MM.1S (cell line): ENCODE data around the gene PKMYT1.
"Not testable (repeated sequence)": the region's sequence is repeated elsewhere in the genome, so short reads cannot be mapped to it uniquely, and the experiment has no call there.

Source experiments
- DNase-seq: peaks from one replicate; pipeline ENCODE4 v3.0.0-alpha.2; 2015
- H2AFZ ChIP-seq: fragments of 300-600 bp; sonication (generic); 2 replicates; pipeline ENCODE4 v1.6.0; 2016; ENCODE audit warnings: antibody characterized with exemption, low read length
- H3F3A ChIP-seq: fragments of 300-600 bp; sonication (generic); 2 replicates; pipeline ENCODE4 v1.6.1; 2016; ENCODE audit warnings: mild to moderate bottlenecking, antibody characterized with exemption, low read length, moderate library complexity, mixed read lengths; ENCODE audit not compliant: insufficient read depth
- H3K27ac ChIP-seq: fragments of 300-600 bp; sonication (generic); 2 replicates; pipeline ENCODE4 v1.5.1; 2016; ENCODE audit warnings: mild to moderate bottlenecking, low read length
- H3K27me3 ChIP-seq: fragments of 300-600 bp; sonication (generic); replicated peaks from 2 replicates; pipeline ENCODE4 v1.6.0; 2016; ENCODE audit warnings: low read length; ENCODE audit not compliant: insufficient read depth
- H3K36me3 ChIP-seq: fragments of 300-600 bp; sonication (generic); replicated peaks from 2 replicates; pipeline ENCODE4 v1.6.1; 2016; ENCODE audit warnings: mild to moderate bottlenecking, low read length, mixed read lengths; ENCODE audit not compliant: insufficient read depth
- H3K4me1 ChIP-seq: fragments of 300-600 bp; sonication (generic); 2 replicates; pipeline ENCODE4 v1.6.1; 2016; ENCODE audit warnings: low read length, mixed read lengths
- H3K4me2 ChIP-seq: fragments of 300-600 bp; sonication (generic); 2 replicates; pipeline ENCODE4 v1.6.0; 2016; ENCODE audit warnings: low read depth, low read length
- H3K4me3 ChIP-seq: fragments of 300-600 bp; sonication (generic); 2 replicates; pipeline ENCODE4 v1.5.1; 2016; ENCODE audit warnings: low read length, mixed read lengths
- H3K79me2 ChIP-seq: fragments of 300-600 bp; sonication (generic); 2 replicates; pipeline ENCODE4 v1.6.1; 2016; ENCODE audit warnings: mixed run types, low read length, mixed read lengths
- H3K9ac ChIP-seq: fragments of 300-600 bp; sonication (generic); 2 replicates; pipeline ENCODE4 v1.6.1; 2016; ENCODE audit warnings: low read length, mixed read lengths
- H3K9me2 ChIP-seq: fragments of 300-600 bp; sonication (generic); replicated peaks from 2 replicates; pipeline ENCODE4 v1.6.1; 2016; ENCODE audit warnings: mild to moderate bottlenecking, low read length, mixed read lengths; ENCODE audit not compliant: insufficient read depth
- H3K9me3 ChIP-seq: fragments of 300-600 bp; sonication (generic); replicated peaks from 2 replicates; pipeline ENCODE4 v1.6.1; 2016; ENCODE audit warnings: mild to moderate bottlenecking, low read length, mixed read lengths; ENCODE audit not compliant: insufficient read depth
- H4K20me1 ChIP-seq: fragments of 300-600 bp; sonication (generic); 2 replicates; pipeline ENCODE4 v1.6.1; 2016; ENCODE audit warnings: mild to moderate bottlenecking, low read length, moderate library complexity, mixed read lengths; ENCODE audit not compliant: insufficient read depth
- EZH2 ChIP-seq: fragments of 300-600 bp; sonication (generic); optimal IDR thresholded peaks from 2 replicates; pipeline ENCODE3; 2017; ENCODE audit warnings: low read depth, mild to moderate bottlenecking, antibody characterized with exemption, low read length, mixed read lengths
- EZH2phosphoT487 ChIP-seq: fragments of 300-600 bp; sonication (generic); IDR thresholded peaks from 2 replicates; pipeline ENCODE4 v1.6.1; 2018; ENCODE audit warnings: antibody characterized with exemption, low read length
- TF ChIP-seq, protein P1 (sequence below): fragments of 300-600 bp; sonication (generic); IDR thresholded peaks from 2 replicates; pipeline ENCODE4 v1.5.1; 2016; ENCODE audit warnings: antibody characterized with exemption, low read length, mixed read lengths

PKMYT1 gene

DNA sequence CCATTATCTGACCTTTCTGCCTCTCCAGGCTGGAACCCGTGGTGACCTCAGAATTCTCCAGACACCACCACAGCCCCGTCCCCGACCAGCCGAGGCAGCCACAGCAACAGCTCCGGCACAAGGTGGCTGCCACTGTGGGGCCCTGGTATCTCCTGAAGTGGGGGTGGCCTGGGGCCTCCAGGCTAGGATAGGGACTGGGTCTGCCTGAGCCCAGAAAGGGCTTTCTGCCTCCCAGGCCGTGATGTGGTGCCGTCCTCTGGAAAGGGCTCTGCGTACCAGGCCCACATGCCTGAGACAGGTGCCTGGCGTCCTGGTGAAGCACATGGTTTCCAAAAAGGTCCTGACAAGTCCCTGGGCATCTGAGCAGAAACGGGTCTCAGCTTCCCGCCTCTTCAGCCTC lies 51.5 kb downstream of the PKMYT1 start:
- Histone ChIP-seq H3K36me3 (no peaks in the 10 kb centered on the region), H3F3A (peaks cover 4% of the 10 kb centered on the region; the same call in 1 of the 2 replicates), H3K27ac (no peak overlapping the region), H3K27me3 (no peaks in the 10 kb centered on the region), H3K79me2 (peaks cover 10% of the 10 kb centered on the region; the same call in 1 of the 2 replicates), H3K4me1 (peaks cover 10% of the 10 kb centered on the region; the same call in 1 of the 2 replicates), H3K4me3 (no peak overlapping the region), H3K9me3 (no peaks in the 10 kb centered on the region), H4K20me1 (no peaks in the 10 kb centered on the region), H3K9ac (no peak overlapping the region), H3K9me2 (no peaks in the 10 kb centered on the region), H3K4me2 (no peak overlapping the region), H2AFZ (no peak overlapping the region)
- no peak for TF ChIP-seq EZH2phosphoT487
- TF ChIP-seq EZH2 = no peak
- TF ChIP-seq, protein P1, sequence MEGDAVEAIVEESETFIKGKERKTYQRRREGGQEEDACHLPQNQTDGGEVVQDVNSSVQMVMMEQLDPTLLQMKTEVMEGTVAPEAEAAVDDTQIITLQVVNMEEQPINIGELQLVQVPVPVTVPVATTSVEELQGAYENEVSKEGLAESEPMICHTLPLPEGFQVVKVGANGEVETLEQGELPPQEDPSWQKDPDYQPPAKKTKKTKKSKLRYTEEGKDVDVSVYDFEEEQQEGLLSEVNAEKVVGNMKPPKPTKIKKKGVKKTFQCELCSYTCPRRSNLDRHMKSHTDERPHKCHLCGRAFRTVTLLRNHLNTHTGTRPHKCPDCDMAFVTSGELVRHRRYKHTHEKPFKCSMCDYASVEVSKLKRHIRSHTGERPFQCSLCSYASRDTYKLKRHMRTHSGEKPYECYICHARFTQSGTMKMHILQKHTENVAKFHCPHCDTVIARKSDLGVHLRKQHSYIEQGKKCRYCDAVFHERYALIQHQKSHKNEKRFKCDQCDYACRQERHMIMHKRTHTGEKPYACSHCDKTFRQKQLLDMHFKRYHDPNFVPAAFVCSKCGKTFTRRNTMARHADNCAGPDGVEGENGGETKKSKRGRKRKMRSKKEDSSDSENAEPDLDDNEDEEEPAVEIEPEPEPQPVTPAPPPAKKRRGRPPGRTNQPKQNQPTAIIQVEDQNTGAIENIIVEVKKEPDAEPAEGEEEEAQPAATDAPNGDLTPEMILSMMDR = no peak
- DNase-seq = no peak

DNA sequence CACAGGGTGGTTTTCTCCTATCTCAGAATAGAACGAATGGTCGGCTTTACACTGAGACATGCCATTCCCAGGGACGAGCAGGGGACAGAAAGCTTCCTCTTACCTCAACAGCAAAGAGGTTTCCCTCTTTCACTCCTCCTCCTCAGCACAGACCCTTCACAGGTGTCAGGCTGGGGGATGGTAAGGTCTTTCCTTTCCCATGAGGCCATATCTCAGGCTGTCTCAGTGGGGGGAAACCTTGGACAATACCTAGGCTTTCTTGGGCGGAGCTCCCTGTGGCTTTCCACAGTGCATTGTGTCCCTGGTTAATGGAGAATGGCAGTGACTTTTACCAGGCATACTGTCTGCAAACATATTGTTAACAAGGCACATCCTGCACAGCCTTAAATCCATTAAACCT lies 52.1 kb downstream of the PKMYT1 start:
- H3K9ac ChIP-seq, H3K4me2 ChIP-seq, H3K27ac ChIP-seq, H4K20me1 ChIP-seq, DNase-seq, H2AFZ ChIP-seq, H3K9me3 ChIP-seq, H3F3A ChIP-seq, H3K4me3 ChIP-seq, H3K36me3 ChIP-seq, H3K9me2 ChIP-seq, H3K27me3 ChIP-seq: not testable (repeated sequence)
- H3K4me1 ChIP-seq = peaks cover 10% of the 10 kb centered on the region; the same call in 1 of the 2 replicates
- peaks cover 15% of the 10 kb centered on the region; the same call in 1 of the 2 replicates for H3K79me2 ChIP-seq

DNA sequence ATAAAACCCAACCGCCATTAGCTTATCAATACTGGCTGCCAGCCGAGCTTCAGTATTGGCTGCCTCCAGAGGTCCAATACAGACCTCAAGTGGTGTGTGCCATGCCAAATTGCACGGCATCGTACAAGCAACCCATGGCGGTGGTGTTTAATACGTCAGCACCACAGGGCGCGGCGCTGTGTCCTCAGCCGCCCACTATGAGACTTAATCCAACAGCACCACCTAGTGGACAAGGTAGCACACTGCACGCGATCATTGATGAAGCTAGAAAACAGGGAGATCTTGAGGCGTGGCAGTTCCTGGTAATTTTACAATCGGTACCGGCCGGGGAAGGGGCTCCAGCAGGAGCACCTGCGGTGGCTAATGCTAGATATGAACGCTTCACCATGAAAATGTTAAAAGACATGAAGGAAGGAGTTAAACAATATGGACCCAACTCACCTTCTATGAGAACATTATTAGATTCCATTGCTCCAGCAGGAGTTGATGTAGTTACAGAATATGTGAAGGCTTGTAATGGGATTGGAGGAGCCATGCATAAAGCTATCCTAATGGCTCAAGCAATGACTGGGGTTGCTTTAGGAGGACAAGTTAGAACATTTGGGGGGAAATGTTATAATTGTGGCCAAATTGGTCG lies 53.1 kb downstream of the PKMYT1 start:
- Histone ChIP-seq H3K79me2 (peaks cover 25% of the 10 kb centered on the region), H3K4me2 (peak overlapping the region; percentile 76; the same call in 1 of the 2 replicates), H3K4me1 (peaks cover 10% of the 10 kb centered on the region; the same call in 1 of the 2 replicates), H4K20me1 (no peaks in the 10 kb centered on the region), H3F3A (peaks cover 4% of the 10 kb centered on the region; the same call in 1 of the 2 replicates), H3K9ac (no peak overlapping the region), H3K27ac (no peak overlapping the region), H3K36me3 (no peaks in the 10 kb centered on the region), H2AFZ (no peak overlapping the region), H3K9me2 (no peaks in the 10 kb centered on the region), H3K9me3 (no peaks in the 10 kb centered on the region), H3K27me3 (no peaks in the 10 kb centered on the region), H3K4me3 (no peak overlapping the region)
- peak; percentile 89 for DNase-seq
- TF ChIP-seq EZH2phosphoT487 = no peak
- TF ChIP-seq, protein P1 = peak; percentile 98

DNA sequence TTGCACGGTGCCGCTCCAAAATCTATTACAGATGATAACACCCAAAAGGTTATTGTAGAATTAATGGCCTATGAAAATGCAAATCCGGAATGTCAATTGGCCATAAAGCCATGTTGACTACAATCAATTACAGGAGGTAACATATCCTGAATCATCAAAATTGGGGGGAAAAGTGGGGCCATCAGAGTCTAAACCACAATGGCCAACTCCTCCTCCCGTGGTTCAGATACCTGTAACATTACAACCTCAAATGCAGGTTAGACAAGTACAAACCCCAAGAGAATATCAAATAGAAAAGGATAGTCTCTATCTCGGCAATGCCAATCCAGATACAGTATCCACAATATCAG lies 53.6 kb downstream of the PKMYT1 start:
- H3K36me3 ChIP-seq = no peaks in the 10 kb centered on the region
- no peaks in the 10 kb centered on the region for H3K9me2 ChIP-seq
- peaks cover 29% of the 10 kb centered on the region for H3K79me2 ChIP-seq
- H3F3A ChIP-seq = peaks cover 4% of the 10 kb centered on the region; the same call in 1 of the 2 replicates
- DNase-seq = no peak
- H3K27ac ChIP-seq = no peak overlapping the region
- H3K27me3 ChIP-seq = no peaks in the 10 kb centered on the region
- no peaks in the 10 kb centered on the region for H3K9me3 ChIP-seq
- no peak overlapping the region for H3K9ac ChIP-seq
- no peaks in the 10 kb centered on the region for H4K20me1 ChIP-seq
- H3K4me1 ChIP-seq = peaks cover 10% of the 10 kb centered on the region; the same call in 1 of the 2 replicates
- H3K4me3 ChIP-seq = no peak overlapping the region
- no peak overlapping the region for H2AFZ ChIP-seq
- H3K4me2 ChIP-seq = peak overlapping the region; percentile 76; the same call in 1 of the 2 replicates
- TF ChIP-seq EZH2phosphoT487 = no peak
- TF ChIP-seq, protein P1 = no peak
- TF ChIP-seq EZH2 = no peak
